ENCODE data around the gene XIRP1. TPM values are rescaled to one million over a fixed set of nuclear protein-coding genes. Genes with fewer than 3 reads are reported as not detected.

Gene XIRP1
- total and polyA plus RNA-seq, 5 donors from 2014 or later: not detected

Other genes with a start within 250 kb of the XIRP1 start
- gene SCN11A, start 140.7 kb downstream of the XIRP1 start, total RNA-seq: not detected
- gene SCN11A, start 140.7 kb downstream of the XIRP1 start, polyA plus RNA-seq: under 1 TPM in 1 of 4 donors, not detected in 3; 0.13 TPM
- 104 TPM for gene WDR48, start 140.6 kb downstream of the XIRP1 start, total RNA-seq
- gene WDR48, start 140.6 kb downstream of the XIRP1 start, polyA plus RNA-seq: 10 to 100 TPM; 46.7 to 70.6 (median 49.9) TPM
- 34.0 TPM for gene GORASP1, start 85.0 kb downstream of the XIRP1 start, total RNA-seq
- gene GORASP1, start 85.0 kb downstream of the XIRP1 start, polyA plus RNA-seq: 10 to 100 TPM; 18.5 to 29.7 (median 20.5) TPM
- gene TTC21A, start 84.9 kb downstream of the XIRP1 start, total RNA-seq: 4.1 TPM
- 1 to 10 TPM in 2 of 4 donors, under 1 TPM in 2; 0.41 to 2.7 (median 1.0) TPM for gene TTC21A, start 84.9 kb downstream of the XIRP1 start, polyA plus RNA-seq
- gene CSRNP1, start 39.0 kb downstream of the XIRP1 start, total RNA-seq: 300 TPM
- 10 to 100 TPM; 12.5 to 24.1 (median 14.7) TPM for gene CSRNP1, start 39.0 kb downstream of the XIRP1 start, polyA plus RNA-seq
- 1.0 TPM for gene CX3CR1, start 87.4 kb upstream of the XIRP1 start, total RNA-seq
- gene CX3CR1, start 87.4 kb upstream of the XIRP1 start, polyA plus RNA-seq: 1 to 10 TPM; 1.1 to 2.2 (median 1.7) TPM
- gene CCR8, start 137.1 kb upstream of the XIRP1 start, total RNA-seq: 87.2 TPM
- gene CCR8, start 137.1 kb upstream of the XIRP1 start, polyA plus RNA-seq: 10 to 100 TPM; 33.6 to 61.6 (median 52.1) TPM
- 52.2 TPM for gene SLC25A38, start 190.8 kb upstream of the XIRP1 start, total RNA-seq
- gene SLC25A38, start 190.8 kb upstream of the XIRP1 start, polyA plus RNA-seq: 10 to 100 TPM; 60.9 to 70.1 (median 65.4) TPM
- gene RPSA, start 214.1 kb upstream of the XIRP1 start, total RNA-seq: 1,171 TPM
- gene RPSA, start 214.1 kb upstream of the XIRP1 start, polyA plus RNA-seq: 1,000 to 10,000 TPM in 2 of 4 donors, 100 to 1,000 TPM in 2; 939 to 1,327 (median 1,114) TPM

Measured in CD4-positive, CD25-positive, alpha-beta regulatory T cell (primary cell).